GM21723 (cell line): ENCODE results near the gene REXO1.

Experiments used
- ATAC-seq: cut with Tn5 transposase; IDR thresholded peaks from one replicate; pipeline ENCODE4 v1.9.1; 2021; ENCODE audit warnings: mild to moderate bottlenecking, moderate library complexity; ENCODE audit not compliant: unreplicated experiment

The REXO1 gene

DNA sequence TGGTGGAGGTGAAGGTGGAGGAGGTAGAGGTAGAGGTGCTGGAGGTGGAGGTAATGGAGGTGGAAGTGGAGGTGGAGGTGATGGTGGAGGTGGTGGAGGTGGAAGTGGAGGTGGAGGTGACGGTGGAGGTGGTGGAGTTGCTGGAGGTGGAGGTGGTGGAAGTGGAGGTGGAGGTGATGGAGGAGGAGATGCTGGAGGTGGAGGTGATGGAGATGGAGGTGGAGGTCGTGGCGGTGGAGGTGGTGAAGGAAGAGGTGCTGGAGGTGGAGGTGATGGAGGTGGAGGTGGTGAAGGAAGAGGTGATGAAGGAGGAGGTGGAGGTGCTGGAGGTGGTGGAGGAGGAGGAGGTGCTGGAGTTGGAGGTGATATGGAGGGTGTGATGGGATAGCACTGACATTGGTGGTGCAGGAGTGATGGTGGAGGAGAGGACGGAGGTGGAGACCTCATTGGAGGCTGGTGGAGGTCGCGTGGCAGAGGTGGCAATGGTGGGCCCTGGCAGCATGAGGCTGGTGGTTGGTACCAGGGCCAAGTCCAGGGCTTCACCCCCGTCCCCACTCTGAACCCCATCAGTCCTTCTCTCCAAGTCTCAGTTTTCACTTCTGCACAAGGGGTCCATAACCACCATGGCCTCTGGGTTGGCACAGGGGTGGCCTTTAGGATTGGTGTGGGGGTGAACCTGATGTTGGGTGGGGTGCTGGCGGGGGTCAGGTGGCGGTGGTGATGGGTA lies 79.2 kb downstream of the REXO1 start:
- ATAC-seq: no peak

DNA sequence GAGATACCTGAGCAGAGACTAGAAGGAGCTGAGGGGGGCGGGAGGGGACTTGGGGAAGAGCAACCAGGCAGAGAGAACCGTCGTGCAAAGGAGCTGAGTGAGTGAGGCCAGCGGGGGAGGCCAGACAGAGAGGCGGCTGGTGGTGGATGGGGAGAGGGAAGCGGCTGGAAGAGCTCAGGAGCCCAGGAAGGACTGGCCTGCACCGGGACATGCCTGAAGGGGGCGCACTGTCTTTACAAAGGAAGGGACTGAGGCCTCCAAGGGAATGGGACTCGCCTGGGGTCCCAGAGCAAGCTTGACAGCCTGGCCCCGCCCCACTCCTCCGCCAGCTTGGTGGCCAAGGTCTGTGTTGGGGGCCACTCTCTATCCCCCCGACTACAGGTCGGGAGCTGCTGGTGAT lies 80.0 kb downstream of the REXO1 start:
- ATAC-seq: no peak

DNA sequence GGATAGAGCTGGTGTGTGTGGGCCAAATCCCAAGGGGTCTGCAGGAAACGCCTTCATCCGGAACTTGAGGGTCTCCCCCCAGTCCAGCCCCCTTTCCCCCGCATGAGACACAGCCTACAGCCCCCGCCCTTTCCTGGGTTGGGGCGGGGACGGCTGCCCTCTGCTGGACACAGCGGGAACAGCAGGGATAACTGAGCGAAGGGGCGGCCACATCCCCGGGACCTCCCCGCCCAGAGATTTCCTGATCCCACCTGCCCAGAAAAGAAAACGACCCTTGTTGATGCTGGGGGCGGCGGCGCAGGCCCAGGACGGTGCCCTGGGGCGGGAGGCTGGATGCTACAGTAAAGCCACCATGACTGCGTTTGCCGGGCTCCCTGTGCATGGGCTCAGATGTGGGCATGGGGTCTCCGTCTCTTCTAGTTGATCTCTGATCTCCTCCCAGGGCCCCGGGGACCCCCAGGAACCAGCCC lies 80.8 kb downstream of the REXO1 start:
- no peak for ATAC-seq

GRCh38 chr19:1766800-1767352 lies 81.4 kb downstream of the REXO1 start:
- no peak for ATAC-seq

DNA sequence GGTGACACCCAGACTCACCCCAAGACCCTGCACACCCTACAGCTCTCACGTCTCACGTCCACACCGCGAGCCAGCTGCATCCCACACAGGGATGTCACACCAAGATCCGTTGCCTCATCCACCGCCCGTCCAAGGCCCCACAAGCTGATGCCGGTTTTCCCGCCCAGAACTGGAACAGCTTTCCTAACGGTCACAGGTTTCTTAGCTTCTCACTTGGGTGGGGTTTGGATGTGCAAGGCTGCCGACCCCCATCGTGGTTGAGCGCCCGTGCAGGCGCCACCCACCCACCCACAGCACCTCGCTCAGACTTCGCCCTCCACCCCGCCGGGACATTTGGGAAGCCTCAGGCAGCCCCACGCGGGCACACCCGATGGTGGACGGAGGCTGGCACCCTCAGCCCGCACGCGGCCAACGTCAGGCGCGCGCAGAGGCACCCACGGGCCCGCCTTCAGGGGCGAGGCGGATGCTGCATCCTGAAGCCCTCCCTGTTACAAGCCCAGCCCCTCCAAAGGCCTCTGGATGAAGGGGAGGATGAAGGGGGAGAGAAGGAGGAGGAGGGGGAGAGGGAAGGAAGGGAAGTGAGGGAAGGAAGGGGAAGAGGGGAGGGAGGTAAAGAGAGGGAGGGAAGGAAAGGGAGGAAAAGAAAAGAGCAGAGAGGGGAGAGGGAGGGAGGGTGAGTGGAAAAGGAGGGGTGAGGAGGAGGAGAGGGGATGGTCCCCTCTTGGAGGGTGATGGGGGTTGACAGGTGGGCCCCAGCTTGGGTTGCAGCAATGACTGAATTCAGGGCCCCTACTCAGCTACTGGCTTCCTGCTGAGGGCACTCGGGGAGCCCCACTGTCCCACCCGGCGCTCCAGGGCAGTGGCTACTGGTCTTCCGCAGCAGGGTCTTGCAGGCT lies 82.1 kb downstream of the REXO1 start:
- ATAC-seq: no peak
